ENCODE measurements around the gene ZNF710. TPM values are rescaled to one million over a fixed set of nuclear protein-coding genes. Genes with fewer than 3 reads are reported as not detected.

ZNF710 gene
- polyA plus RNA-seq, 3 donors: 15.8 to 17.4 (median 16.9) TPM

Other genes starting within 250 kb of the ZNF710 start
- gene MESP2, start 225.0 kb upstream of the ZNF710 start, polyA plus RNA-seq (ENCODE audit: insufficient read length in 3 of 3): under 1 TPM; 0.28 to 0.67 (median 0.58) TPM
- gene ANPEP, start 186.5 kb upstream of the ZNF710 start, polyA plus RNA-seq (ENCODE audit: insufficient read length in 3 of 3): 100 to 1,000 TPM in 1 of 3 donors, 10 to 100 TPM in 2; 68.5 to 138 (median 93.0) TPM
- gene AP3S2, start 107.3 kb upstream of the ZNF710 start, polyA plus RNA-seq (ENCODE audit: insufficient read length in 3 of 3): 10 to 100 TPM; 43.5 to 58.9 (median 54.2) TPM
- 10 to 100 TPM; 28.1 to 31.0 (median 28.5) TPM for gene ARPIN, start 88.4 kb upstream of the ZNF710 start, polyA plus RNA-seq (ENCODE audit: insufficient read length in 3 of 3)
- gene IDH2, start 101.1 kb downstream of the ZNF710 start, polyA plus RNA-seq (ENCODE audit: insufficient read length in 3 of 3): 100 to 1,000 TPM; 194 to 210 (median 196) TPM
- 10 to 100 TPM; 32.3 to 39.4 (median 33.0) TPM for gene SEMA4B, start 200.0 kb downstream of the ZNF710 start, polyA plus RNA-seq (ENCODE audit: insufficient read length in 3 of 3)
- gene CIB1, start 232.6 kb downstream of the ZNF710 start, polyA plus RNA-seq (ENCODE audit: insufficient read length in 3 of 3): 10 to 100 TPM; 55.1 to 62.0 (median 55.9) TPM
- 1 to 10 TPM; 3.8 to 5.0 (median 4.3) TPM for gene GDPGP1, start 232.9 kb downstream of the ZNF710 start, polyA plus RNA-seq (ENCODE audit: insufficient read length in 3 of 3)
- gene TTLL13, start 248.2 kb downstream of the ZNF710 start, polyA plus RNA-seq (ENCODE audit: insufficient read length in 3 of 3): under 1 TPM; 0.12 to 0.39 (median 0.13) TPM

All from right renal cortex interstitium (tissue), 3 donors.